ENCODE data around the gene C1orf226. TPM values are rescaled to one million over a fixed set of nuclear protein-coding genes. Genes with fewer than 3 reads are reported as not detected.
"Not testable (repeated sequence)": the region's sequence is repeated elsewhere in the genome, so short reads cannot be mapped to it uniquely, and the experiment has no call there.

The C1orf226 gene
- total RNA-seq, 2 experiments from 2014 or later, result not detected

GRCh38 chr1:162347281-162347680 lies 34.2 kb upstream of the C1orf226 start:
- Histone ChIP-seq H3K36me3 (ENCODE audit: insufficient read depth, low read length) (no peaks in the 10 kb centered on the region), H3K27ac (ENCODE audit: low read depth in 1 of 2, low read length in 2 of 2) (no peak overlapping the region), H3K4me1 (ENCODE audit: insufficient read depth, low read length) (no peaks in the 10 kb centered on the region), H3K9me3 (ENCODE audit: control insufficient read depth in 1 of 2, insufficient read depth in 1 of 2, low read length in 2 of 2) (no peaks in the 10 kb centered on the region), H3K27me3 (ENCODE audit: control insufficient read depth in 1 of 2, insufficient read depth in 2 of 2, low read length in 2 of 2) (peaks cover 0 to 3% of the 10 kb centered on the region in 2 experiments), H3K4me3 (ENCODE audit: low read length) (no peak overlapping the region)
- ATAC-seq (ENCODE audit: poor library complexity), result no peak
- Mint-ChIP-seq H3K9me3 (no peaks in the 10 kb centered on the region), H3K4me3 (no peak overlapping the region), H3K36me3 (ENCODE audit: low read depth) (no peaks in the 10 kb centered on the region), H3K27ac (no peak overlapping the region), H3K27me3 (peaks cover 5% of the 10 kb centered on the region), H3K4me1 (ENCODE audit: low read depth) (no peaks in the 10 kb centered on the region)
- intact Hi-C loops (cut with DNase I, micrococcal nuclease), result loop anchor here in 1 of 2 experiments (2.0 to 10.0 kb wide), 2 partner anchors 56 to 62 kb away; no protein-coding TSS in a partner anchor
- CTCF ChIA-PET, result no interaction called here
- TF ChIP-seq CTCF (IDR thresholded peaks at IDR 0.05), result no peak
- POLR2A ChIA-PET, result no interaction called here
- no peak for DNase-seq

- H3K36me3 ChIP-seq (ENCODE audit: insufficient read depth, low read length), result no peaks in the 10 kb centered on the region
- peaks cover 0 to 3% of the 10 kb centered on the region in 2 experiments for H3K27me3 ChIP-seq (ENCODE audit: control insufficient read depth in 1 of 2, insufficient read depth in 2 of 2, low read length in 2 of 2)
- Mint-ChIP-seq H3K4me3 (no peak overlapping the region), H3K27me3 (peaks cover 5% of the 10 kb centered on the region), H3K9me3 (no peaks in the 10 kb centered on the region), H3K27ac (no peak overlapping the region), H3K36me3 (ENCODE audit: low read depth) (no peaks in the 10 kb centered on the region), H3K4me1 (ENCODE audit: low read depth) (no peaks in the 10 kb centered on the region)
- POLR2A ChIA-PET, result no interaction called here
- CTCF ChIA-PET, result no interaction called here
- H3K4me1 ChIP-seq (ENCODE audit: insufficient read depth, low read length), result no peaks in the 10 kb centered on the region
- intact Hi-C loops (cut with DNase I, micrococcal nuclease), result loop anchor here in 1 of 2 experiments (10.0 kb wide), 1 partner anchor 65 kb away; no protein-coding TSS in a partner anchor
- no peak for DNase-seq
- no peak for TF ChIP-seq CTCF (IDR thresholded peaks at IDR 0.05)
- H3K27ac ChIP-seq (ENCODE audit: low read depth in 1 of 2, low read length in 2 of 2), result no peak overlapping the region
- H3K9me3 ChIP-seq (ENCODE audit: control insufficient read depth in 1 of 2, insufficient read depth in 1 of 2, low read length in 2 of 2), result no peaks in the 10 kb centered on the region
- H3K4me3 ChIP-seq (ENCODE audit: low read length), result no peak overlapping the region
- no peak for ATAC-seq (ENCODE audit: poor library complexity)
Observed at GRCh38 chr1:162349635-162350330, 31.7 kb upstream of the C1orf226 start.

- Mint-ChIP-seq H3K27me3 (peaks cover 5% of the 10 kb centered on the region), H3K9me3 (no peaks in the 10 kb centered on the region), H3K4me1 (ENCODE audit: low read depth) (no peaks in the 10 kb centered on the region), H3K36me3 (ENCODE audit: low read depth) (no peaks in the 10 kb centered on the region), H3K27ac (no peak overlapping the region), H3K4me3 (no peak overlapping the region)
- Histone ChIP-seq H3K36me3 (ENCODE audit: insufficient read depth, low read length) (no peaks in the 10 kb centered on the region), H3K27ac (ENCODE audit: low read depth in 1 of 2, low read length in 2 of 2) (no peak overlapping the region), H3K9me3 (ENCODE audit: control insufficient read depth in 1 of 2, insufficient read depth in 1 of 2, low read length in 2 of 2) (no peaks in the 10 kb centered on the region), H3K27me3 (ENCODE audit: control insufficient read depth in 1 of 2, insufficient read depth in 2 of 2, low read length in 2 of 2) (peaks cover 0 to 3% of the 10 kb centered on the region in 2 experiments), H3K4me3 (ENCODE audit: low read length) (no peak overlapping the region), H3K4me1 (ENCODE audit: insufficient read depth, low read length) (no peaks in the 10 kb centered on the region)
- CTCF ChIA-PET, result no interaction called here
- no peak for TF ChIP-seq CTCF (IDR thresholded peaks at IDR 0.05)
- no peak for ATAC-seq (ENCODE audit: poor library complexity)
- POLR2A ChIA-PET, result no interaction called here
- intact Hi-C loops (cut with DNase I, micrococcal nuclease), result no loop called here
- DNase-seq, result no peak
Observed at GRCh38 chr1:162351246-162351842, 30.2 kb upstream of the C1orf226 start.

- CTCF ChIA-PET; H3K4me1 ChIP-seq (ENCODE audit: insufficient read depth, low read length); H3K27ac Mint-ChIP-seq; H3K4me1 Mint-ChIP-seq (ENCODE audit: low read depth); ATAC-seq (ENCODE audit: poor library complexity); DNase-seq; H3K27me3 Mint-ChIP-seq; H3K9me3 Mint-ChIP-seq; H3K36me3 Mint-ChIP-seq (ENCODE audit: low read depth); POLR2A ChIA-PET; H3K36me3 ChIP-seq (ENCODE audit: insufficient read depth, low read length); H3K27ac ChIP-seq (ENCODE audit: low read depth in 1 of 2, low read length in 2 of 2); H3K27me3 ChIP-seq (ENCODE audit: control insufficient read depth in 1 of 2, insufficient read depth in 2 of 2, low read length in 2 of 2); intact Hi-C loops (cut with DNase I, micrococcal nuclease); H3K9me3 ChIP-seq (ENCODE audit: control insufficient read depth in 1 of 2, insufficient read depth in 1 of 2, low read length in 2 of 2); H3K4me3 ChIP-seq (ENCODE audit: low read length); H3K4me3 Mint-ChIP-seq: not testable (repeated sequence)
Observed at GRCh38 chr1:162351874-162352273, 29.7 kb upstream of the C1orf226 start.

Measured in CD4-positive, alpha-beta T cell (primary cell).